Stimulated activated CD4-positive, alpha-beta T cell treated with anti-CD3 and anti-CD28 coated beads, Interleukin-2, amount 100 ng/mL, for 24 hours (primary cell): ENCODE results near the gene DHRS12.
A peak's percentile ranks its signal among the peaks of the same experiment; 100 is the strongest.

Source experiments
- DNase-seq, 2 donors: peaks; one replicate each; pipeline ENCODE4 v3.0.0-alpha.2; 2020

Gene DHRS12

DNA sequence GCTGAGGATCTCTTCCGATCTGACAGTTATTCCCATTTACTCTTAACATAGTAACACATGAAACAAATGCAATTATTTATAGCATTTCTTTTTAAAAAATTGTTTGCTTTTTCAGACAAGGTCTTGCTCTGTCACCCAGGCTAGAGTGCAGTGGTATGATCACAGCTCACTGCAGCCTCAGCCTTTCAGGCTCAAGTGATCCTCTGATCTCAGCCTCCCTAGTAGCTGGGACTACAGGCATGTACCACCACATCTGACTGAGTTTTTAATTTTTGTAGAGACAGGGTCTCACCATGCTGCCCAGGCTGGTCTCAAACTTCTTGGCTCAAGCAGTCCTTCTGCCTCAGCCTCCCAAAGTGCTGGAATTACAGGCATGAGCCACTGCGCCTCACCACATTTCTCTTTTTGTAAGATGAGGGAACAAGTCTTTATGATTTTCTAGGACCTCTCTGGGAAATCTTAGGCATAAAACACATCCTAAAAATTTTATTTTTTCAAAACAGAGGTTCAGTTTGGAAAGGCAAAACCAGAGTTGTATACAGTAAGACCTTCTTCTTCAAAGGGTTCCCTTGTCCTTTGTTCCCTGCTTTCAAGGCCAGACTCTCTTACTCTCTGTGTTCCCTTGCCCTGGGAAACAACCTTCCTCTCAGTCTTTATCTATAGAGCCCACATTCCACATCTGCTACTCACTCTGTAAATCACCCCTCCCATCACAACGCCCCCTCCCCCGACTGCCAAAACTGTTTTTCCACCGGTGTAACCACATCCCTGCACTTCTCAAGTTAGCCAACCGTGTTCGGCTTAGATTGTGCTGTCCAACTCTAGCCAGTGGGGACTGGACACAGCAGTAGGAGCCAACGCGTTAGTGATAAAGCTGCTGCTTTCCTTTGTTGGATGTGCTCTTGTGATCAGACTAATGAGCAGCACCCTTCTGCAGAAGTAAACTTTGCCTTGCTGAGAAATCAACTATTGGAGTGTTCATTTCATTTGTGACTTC is 56.2 kb downstream of the DHRS12 start:
- DNase-seq = no peak

DNA sequence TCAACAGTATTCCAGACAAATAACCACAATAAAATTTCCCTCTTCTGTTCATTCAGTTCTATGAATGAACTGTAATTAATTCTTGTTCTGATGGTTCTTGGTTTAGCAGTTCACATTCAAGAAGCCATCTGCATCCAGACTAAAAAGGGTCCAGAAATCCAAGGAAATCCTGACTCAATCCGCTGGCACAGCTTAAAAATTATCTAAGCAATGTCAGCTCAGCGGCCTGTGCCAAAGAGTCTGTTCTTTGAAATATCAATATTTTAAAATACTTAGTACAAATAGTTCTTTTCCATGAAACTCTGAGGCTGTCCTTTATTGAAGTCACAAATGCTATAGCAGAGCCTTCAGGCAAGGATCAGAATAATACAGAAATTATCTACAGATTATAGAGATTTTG is 57.2 kb downstream of the DHRS12 start:
- no peak for DNase-seq

GRCh38 chr13:51745243-51745642 is 58.7 kb downstream of the DHRS12 start:
- DNase-seq = no peak

GRCh38 chr13:51742611-51743010 is 61.4 kb downstream of the DHRS12 start:
- DNase-seq = no peak

GRCh38 chr13:51742031-51742430 is 61.9 kb downstream of the DHRS12 start:
- no peak for DNase-seq

DNA sequence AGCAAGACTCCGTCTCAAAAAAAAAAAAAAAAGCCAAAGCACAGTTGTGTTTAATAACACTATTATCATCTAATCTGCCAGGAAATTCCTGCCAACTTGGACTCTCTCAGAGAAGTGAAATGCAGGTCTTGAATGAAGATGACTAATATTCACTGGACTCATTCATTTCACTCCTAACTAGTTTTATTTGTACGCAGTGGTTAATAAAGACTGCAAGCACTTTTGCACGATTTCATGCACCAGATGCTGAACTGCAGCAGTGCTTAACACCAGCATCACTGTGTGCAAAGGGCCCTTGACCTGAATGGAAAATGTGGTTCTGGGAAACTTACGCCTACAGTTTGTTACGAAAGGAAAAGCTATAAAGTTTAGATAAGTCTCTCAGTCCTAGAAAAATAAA is 63.3 kb downstream of the DHRS12 start:
- no peak for DNase-seq

- no peak for DNase-seq
These were observed 64.8 kb downstream of the DHRS12 start for GRCh38 chr13:51739027-51739764.

DNA sequence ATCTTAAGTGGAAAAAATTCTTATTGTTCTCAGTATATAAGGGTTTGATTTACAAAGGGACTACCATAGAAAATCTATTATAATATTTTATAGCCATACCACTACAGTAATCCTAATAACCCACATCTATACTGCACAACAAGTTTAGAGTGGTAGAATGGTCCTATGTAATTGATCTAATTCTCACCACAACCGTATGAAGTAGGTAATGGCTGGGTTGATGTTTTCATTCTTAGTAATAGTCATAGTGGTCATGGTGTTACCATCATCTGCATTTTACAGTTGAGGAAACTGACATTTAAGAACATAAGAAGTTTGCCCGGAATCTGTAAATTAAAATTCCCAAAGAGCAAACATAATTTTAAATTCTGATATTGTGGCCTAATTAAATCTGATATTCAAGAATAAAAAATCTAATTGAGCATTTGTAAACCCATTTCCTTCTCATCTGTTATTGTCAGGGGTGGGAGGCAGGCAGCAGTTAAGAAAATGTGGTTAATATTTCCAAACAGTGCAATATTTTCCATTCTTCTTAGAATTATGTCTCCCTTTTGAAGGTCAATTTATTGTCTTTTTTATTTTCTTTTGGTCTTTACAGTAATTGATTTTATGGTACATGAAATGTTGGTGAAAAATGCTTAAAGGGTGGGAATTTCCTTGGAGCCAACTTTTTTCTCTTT is 65.6 kb downstream of the DHRS12 start:
- no peak for DNase-seq

GRCh38 chr13:51737609-51738008 is 66.4 kb downstream of the DHRS12 start:
- DNase-seq = no peak

DNA sequence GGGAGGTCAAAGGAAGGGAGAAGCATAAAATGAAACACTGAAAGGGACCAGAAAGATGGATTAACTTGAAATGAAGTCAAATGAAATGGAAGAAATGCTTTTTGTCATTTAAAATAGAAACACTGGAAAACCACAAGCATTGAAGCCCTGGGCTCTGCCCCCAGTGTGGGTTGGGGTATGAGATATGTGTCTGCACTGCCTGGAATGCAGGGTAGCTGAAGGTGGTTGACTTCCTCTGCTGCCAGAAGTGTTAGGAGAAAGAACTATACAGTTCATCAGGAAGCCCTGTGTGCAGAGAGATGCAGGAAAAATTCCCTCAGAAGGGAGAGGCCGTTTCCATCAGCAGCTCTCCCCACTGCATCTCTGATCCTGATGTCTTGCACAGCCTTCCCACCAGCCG is 69.2 kb downstream of the DHRS12 start:
- no peak for DNase-seq

GRCh38 chr13:51733374-51734298 is 70.3 kb downstream of the DHRS12 start:
- no peak for DNase-seq

- no peak for DNase-seq
These were observed 72.2 kb downstream of the DHRS12 start for GRCh38 chr13:51731759-51732158.

- DNase-seq = no peak
These were observed 73.0 kb downstream of the DHRS12 start for GRCh38 chr13:51730927-51731326.

DNA sequence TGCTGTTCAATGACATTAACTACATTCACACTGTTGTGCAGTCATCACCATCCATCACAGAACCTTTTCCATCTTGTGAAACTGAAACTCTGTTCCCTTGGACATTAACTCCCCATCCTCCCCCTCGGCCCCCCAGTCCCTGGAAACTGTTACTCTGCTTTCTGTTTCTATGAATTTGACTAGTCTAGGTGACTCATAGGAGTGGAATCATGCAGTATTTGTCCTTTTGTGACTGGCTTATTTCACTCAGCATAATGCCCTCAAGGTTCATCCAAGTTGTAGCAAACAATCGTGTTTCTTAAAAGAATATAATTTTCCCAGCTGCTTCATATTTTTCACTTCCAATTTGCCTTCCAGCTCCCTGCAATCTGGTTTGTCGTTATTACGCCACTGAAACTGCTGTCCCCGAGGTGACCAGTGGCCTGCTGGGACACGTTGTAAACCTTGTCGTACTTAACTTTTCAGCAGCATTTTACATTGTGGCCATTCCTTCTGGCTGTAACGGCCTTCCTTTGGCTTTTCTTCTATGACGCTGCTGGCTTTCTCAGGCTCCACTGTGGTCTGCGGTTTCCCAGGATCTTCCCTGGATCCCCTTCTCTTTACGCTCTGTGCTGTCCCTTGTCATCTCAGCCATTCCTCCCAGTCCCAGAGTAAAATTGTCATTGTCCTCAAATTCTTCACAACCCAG is 74.0 kb downstream of the DHRS12 start:
- peak; percentile 40 to 45 for DNase-seq

GRCh38 chr13:51728972-51729371 is 75.0 kb downstream of the DHRS12 start:
- DNase-seq = no peak

- no peak for DNase-seq
These were observed 75.7 kb downstream of the DHRS12 start for GRCh38 chr13:51728275-51728673.

DNA sequence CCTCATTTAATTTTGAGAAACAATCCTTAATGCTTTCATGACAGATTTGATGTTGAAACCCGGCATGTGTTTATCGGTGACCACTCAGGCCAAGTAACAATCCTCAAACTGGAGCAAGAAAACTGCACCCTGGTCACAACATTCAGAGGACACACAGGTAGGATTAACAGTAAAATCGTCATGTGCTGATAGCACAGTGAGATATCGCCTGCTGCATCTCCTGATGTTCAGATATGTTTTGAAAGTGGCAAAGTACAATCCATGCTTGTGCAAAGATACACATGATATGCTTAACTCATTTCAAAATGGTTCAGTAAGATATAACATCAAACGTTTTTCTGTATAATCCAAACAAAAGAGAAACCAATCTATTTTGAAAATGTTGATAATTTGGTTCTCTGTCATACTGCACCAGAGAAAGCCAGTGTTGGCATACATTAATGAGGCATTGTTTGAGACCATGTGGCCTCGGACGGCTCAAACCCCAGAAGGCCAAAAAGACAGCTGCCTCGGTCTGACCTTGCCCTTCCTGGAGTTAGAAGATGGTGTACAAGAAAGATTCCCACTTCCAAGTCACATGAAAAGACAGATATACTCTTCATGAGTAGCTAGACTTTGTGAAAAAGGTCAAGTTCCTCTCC is 76.2 kb downstream of the DHRS12 start:
- no peak for DNase-seq

GRCh38 chr13:51726446-51727193 is 77.3 kb downstream of the DHRS12 start:
- no peak for DNase-seq

DNA sequence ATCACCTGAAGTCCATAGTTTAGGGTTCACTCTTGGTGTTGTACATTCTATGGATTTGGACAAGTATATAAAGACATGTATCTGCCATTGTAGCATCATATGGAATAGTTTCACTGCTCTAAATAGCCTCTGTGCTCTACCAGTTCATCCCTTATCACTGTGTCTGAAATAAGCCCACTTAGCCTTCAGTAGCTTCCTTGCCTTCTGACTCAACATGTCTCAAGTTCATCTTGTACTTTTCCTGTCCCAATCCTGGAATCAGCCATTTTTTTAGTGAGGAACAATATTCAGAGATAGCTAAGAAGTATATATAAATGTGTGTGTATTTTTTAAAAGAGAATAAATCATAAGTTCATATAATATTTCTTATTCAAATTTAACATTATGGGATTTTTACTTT is 79.2 kb downstream of the DHRS12 start:
- DNase-seq = no peak

DNA sequence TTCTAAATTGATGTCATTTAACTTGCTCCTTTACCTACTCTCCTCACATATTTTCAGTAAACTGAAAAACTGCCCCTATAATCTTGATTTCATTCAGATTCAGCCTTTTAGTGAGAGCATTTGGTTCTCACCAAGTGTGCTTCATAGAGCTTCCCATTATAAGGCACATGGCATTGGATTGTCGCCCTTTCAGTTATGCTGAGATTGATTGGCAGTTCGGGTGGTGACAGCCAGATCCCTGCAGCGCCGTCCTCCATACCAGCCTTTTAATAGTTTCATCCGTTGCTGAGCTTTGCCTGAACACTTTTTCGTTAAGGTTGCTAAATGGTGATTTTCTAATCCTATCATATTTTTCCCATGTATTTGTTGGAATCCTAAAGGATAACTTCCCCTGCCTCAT is 80.4 kb downstream of the DHRS12 start:
- DNase-seq = no peak
